Fibroblast of lung (primary cell): ENCODE measurements around the gene WDR93. TPM values are rescaled to one million over a fixed set of nuclear protein-coding genes. Genes with fewer than 3 reads are reported as not detected.

Experiments used
- DNase-seq, 2 donors: peaks; one replicate each; pipeline versions ENCODE4 v3.0.0 to v3.0.0-alpha.2; 2010; ENCODE audit warnings: low read depth in 2 of 2
- H2AFZ ChIP-seq: 2 replicates; pipeline ENCODE4 v1.5.1; 2012; ENCODE audit warnings: low read length, control low read depth, inconsistent platforms
- H3K27ac ChIP-seq: 2 replicates; pipeline ENCODE4 v1.5.1; 2011; ENCODE audit warnings: low read length, control low read depth; ENCODE audit not compliant: insufficient read depth
- H3K27me3 ChIP-seq: 2 replicates; pipeline ENCODE4 v1.5.1; 2011; ENCODE audit warnings: mild to moderate bottlenecking, low read length; ENCODE audit not compliant: control insufficient read depth, insufficient read depth
- H3K36me3 ChIP-seq: 2 replicates; pipeline ENCODE4 v1.5.1; 2011; ENCODE audit warnings: low read length; ENCODE audit not compliant: control insufficient read depth, insufficient read depth
- H3K4me1 ChIP-seq: 2 replicates; pipeline ENCODE4 v1.5.1; 2011; ENCODE audit warnings: low read length; ENCODE audit not compliant: control insufficient read depth, insufficient read depth; ENCODE audit errors: extremely low read depth
- H3K4me2 ChIP-seq: 2 replicates; pipeline ENCODE4 v1.5.1; 2011; ENCODE audit warnings: low read length, control low read depth; ENCODE audit not compliant: insufficient read depth; ENCODE audit errors: extremely low read depth
- H3K4me3 ChIP-seq, 4 experiments: fragments of 200-600 bp in 1 of 4; sonication (generic) in 1 of 4; replicated peaks in 1 of 4; 2 replicates each; pipeline ENCODE4 v1.5.1; 2011 to 2016; ENCODE audit warnings: low read length in 4 of 4, low read depth in 3 of 4, mild to moderate bottlenecking in 3 of 4, control low read depth in 2 of 4, inconsistent platforms in 1 of 4, mixed read lengths in 1 of 4; ENCODE audit not compliant: insufficient read depth in 1 of 4; ENCODE audit errors: control extremely low read depth in 1 of 4
- H3K79me2 ChIP-seq: 2 replicates; pipeline ENCODE4 v1.5.1; 2012; ENCODE audit warnings: mild to moderate bottlenecking, low read length, inconsistent platforms; ENCODE audit not compliant: control insufficient read depth, insufficient read depth
- H3K9ac ChIP-seq: 2 replicates; pipeline ENCODE4 v1.5.1; 2011; ENCODE audit warnings: mild to moderate bottlenecking, low read length, control low read depth; ENCODE audit not compliant: insufficient read depth
- H3K9me3 ChIP-seq: 2 replicates; pipeline ENCODE4 v1.5.1; 2012; ENCODE audit warnings: low read depth, low read length; ENCODE audit not compliant: control insufficient read depth, insufficient read depth
- H4K20me1 ChIP-seq: 2 replicates; pipeline ENCODE4 v1.5.1; 2011; ENCODE audit warnings: low read length; ENCODE audit not compliant: control insufficient read depth, insufficient read depth; ENCODE audit errors: extremely low read depth
- EZH2 ChIP-seq: IDR thresholded peaks from 2 replicates; pipeline ENCODE4 v1.5.1; 2012; ENCODE audit warnings: low read length, control low read depth, mild to moderate bottlenecking; ENCODE audit errors: missing control alignments
- polyA plus RNA-seq, 2 donors: library from polyadenylated mRNA; depleted of rRNA in 1 of 2; stranded (reverse) in 1 of 2; unstranded in 1 of 2; fragments of >200 nt; gene quantifications; 2 replicates each; pipeline ENCODE4 v1.2.1, GENCODE V29; 2011 to 2012; ENCODE audit warnings: missing spikeins in 1 of 2
- total RNA-seq: library from RNA; depleted of rRNA; stranded (reverse); fragments of >200 nt; gene quantifications from 2 replicates; pipeline ENCODE4 v1.2.1, GENCODE V29; 2014
- TF ChIP-seq, protein P1 (sequence below), 2 donors: IDR thresholded peaks in 1 of 2; conservative IDR thresholded peaks in 1 of 2; 1 replicate in 1 of 2; 2 replicates in 1 of 2; pipeline ENCODE4 v1.5.1; 2011 to 2012; ENCODE audit warnings: low read length in 2 of 2, control low read depth in 1 of 2, inconsistent platforms in 1 of 2, low read depth in 1 of 2, mild to moderate bottlenecking in 1 of 2

Gene WDR93
- total and polyA plus RNA-seq, 2 donors (not counting 1 experiment from before 2014, with no cell fraction given) = 0.14 to 0.17 TPM

DNA sequence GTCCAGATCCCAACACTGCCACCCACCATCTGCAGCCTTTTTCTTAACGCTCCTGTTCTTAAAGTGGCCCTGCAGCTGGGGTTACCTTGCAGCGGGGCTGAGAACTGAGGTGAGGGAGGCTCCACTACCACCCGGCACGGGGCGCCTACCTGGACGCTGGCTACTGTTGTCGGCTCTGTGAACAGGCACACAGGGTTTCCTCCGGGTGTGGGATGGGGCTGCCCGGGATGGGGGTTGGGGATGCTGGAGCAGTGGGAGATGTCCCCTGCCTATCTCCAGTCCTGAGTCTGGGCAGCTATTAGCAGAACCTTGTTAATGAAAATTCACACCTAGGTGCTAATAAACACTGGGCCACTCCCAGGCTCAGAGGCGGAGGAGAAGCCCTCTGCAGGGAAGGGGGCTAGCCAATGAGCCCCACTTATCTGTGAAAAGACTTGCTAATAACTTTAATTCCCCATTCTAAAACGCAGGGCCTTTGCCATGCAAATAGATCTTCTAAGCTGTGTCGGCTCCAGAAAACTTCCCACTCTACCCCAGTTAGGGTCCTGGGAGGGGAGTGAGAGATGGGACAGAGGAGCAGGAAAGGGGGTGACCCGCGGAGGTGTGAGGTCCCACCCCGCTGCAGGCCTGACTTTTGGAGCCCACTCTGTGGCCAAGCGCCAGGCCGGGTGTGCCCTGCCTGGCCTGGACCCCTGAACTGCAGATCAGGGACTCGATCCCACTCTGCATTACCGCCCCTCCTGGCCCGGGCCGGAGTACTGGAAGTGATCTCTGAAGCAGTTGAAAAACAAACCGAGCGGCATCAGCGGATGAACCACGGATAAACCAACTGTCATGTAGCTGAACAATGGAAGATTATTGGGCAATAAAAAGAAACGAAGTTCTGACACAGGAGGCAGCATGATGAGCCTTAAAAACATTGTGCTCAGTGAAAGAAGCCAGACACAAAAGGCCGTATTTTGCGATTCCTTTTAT lies 57.4 kb downstream of the WDR93 start:
- Histone ChIP-seq H3K27ac (no peak overlapping the region), H3K9me3 (no peaks in the 10 kb centered on the region), H2AFZ (no peak overlapping the region), H3K36me3 (no peaks in the 10 kb centered on the region), H3K79me2 (no peaks in the 10 kb centered on the region), H3K4me2 (no peak overlapping the region), H3K27me3 (peaks cover 17% of the 10 kb centered on the region), H3K9ac (no peak overlapping the region), H4K20me1 (no peaks in the 10 kb centered on the region), H3K4me1 (peaks cover 4% of the 10 kb centered on the region), H3K4me3 (no peak overlapping the region)
- TF ChIP-seq EZH2 = no peak
- TF ChIP-seq, protein P1, sequence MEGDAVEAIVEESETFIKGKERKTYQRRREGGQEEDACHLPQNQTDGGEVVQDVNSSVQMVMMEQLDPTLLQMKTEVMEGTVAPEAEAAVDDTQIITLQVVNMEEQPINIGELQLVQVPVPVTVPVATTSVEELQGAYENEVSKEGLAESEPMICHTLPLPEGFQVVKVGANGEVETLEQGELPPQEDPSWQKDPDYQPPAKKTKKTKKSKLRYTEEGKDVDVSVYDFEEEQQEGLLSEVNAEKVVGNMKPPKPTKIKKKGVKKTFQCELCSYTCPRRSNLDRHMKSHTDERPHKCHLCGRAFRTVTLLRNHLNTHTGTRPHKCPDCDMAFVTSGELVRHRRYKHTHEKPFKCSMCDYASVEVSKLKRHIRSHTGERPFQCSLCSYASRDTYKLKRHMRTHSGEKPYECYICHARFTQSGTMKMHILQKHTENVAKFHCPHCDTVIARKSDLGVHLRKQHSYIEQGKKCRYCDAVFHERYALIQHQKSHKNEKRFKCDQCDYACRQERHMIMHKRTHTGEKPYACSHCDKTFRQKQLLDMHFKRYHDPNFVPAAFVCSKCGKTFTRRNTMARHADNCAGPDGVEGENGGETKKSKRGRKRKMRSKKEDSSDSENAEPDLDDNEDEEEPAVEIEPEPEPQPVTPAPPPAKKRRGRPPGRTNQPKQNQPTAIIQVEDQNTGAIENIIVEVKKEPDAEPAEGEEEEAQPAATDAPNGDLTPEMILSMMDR (conservative IDR thresholded peaks at IDR 0.05 in 1 of 2, IDR thresholded peaks at IDR 0.05 in 1 of 2; ENCODE audit: low read depth in 1 of 2, low read length in 2 of 2) = no peak
- no peak for DNase-seq

DNA sequence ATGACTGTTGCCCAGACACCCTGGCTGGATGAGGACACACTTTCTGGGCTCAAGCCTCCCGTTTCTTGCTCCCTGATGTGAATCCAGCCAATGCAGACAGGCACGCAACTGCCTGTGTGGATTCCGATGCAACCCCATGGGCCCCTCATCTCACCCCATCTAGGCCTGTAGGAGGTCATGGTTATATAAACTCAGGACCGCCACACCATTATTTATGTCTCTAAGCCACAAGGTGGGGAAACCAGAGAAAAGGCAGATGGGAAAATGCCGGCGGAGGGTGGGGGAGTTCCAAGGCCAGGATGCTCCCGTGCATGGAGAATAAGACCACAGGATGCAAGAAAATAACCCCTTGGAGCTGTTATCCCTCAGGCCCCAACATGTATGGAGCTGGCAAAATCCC lies 58.4 kb downstream of the WDR93 start:
- no peak for DNase-seq
- H3K36me3 ChIP-seq = no peaks in the 10 kb centered on the region
- no peak overlapping the region for H3K4me2 ChIP-seq
- H3K27ac ChIP-seq = no peak overlapping the region
- H2AFZ ChIP-seq = no peak overlapping the region
- no peaks in the 10 kb centered on the region for H3K79me2 ChIP-seq
- H3K9ac ChIP-seq = no peak overlapping the region
- peaks cover 4% of the 10 kb centered on the region for H3K4me1 ChIP-seq
- TF ChIP-seq, protein P1 (conservative IDR thresholded peaks at IDR 0.05 in 1 of 2, IDR thresholded peaks at IDR 0.05 in 1 of 2; ENCODE audit: low read depth in 1 of 2, low read length in 2 of 2) = no peak
- no peak for TF ChIP-seq EZH2
- no peaks in the 10 kb centered on the region for H4K20me1 ChIP-seq
- H3K27me3 ChIP-seq = peaks cover 17% of the 10 kb centered on the region
- no peaks in the 10 kb centered on the region for H3K9me3 ChIP-seq
- no peak overlapping the region for H3K4me3 ChIP-seq

DNA sequence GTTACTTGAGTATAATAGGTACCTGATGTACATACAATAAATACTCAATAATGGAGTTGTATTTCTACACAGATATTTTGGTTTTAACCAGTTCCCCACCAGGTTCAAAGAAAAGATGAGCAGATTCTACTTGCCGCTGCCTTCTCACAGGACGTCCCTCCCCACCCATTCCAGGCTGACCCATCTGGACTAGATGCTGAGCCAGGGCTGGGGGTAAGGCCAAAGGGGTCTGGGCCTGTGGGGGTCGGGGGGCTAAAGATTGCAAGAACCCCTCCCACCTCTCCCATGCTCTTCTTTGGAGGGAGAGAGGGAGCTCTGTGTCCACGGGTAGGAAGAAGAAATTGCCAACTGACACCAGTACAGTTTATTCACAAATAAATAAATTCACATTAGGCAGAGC lies 58.9 kb downstream of the WDR93 start:
- Histone ChIP-seq H3K27me3 (peaks cover 17% of the 10 kb centered on the region), H3K9ac (no peak overlapping the region), H3K36me3 (no peaks in the 10 kb centered on the region), H3K27ac (no peak overlapping the region), H3K4me1 (peaks cover 4% of the 10 kb centered on the region), H3K79me2 (no peaks in the 10 kb centered on the region), H2AFZ (no peak overlapping the region), H3K4me2 (no peak overlapping the region), H4K20me1 (no peaks in the 10 kb centered on the region), H3K9me3 (no peaks in the 10 kb centered on the region), H3K4me3 (no peak overlapping the region)
- DNase-seq = no peak
- TF ChIP-seq, protein P1 (conservative IDR thresholded peaks at IDR 0.05 in 1 of 2, IDR thresholded peaks at IDR 0.05 in 1 of 2; ENCODE audit: low read depth in 1 of 2, low read length in 2 of 2) = no peak
- no peak for TF ChIP-seq EZH2
